GM19455 (cell line): ENCODE results near the gene NOS1AP.
"Not testable (repeated sequence)": the region's sequence is repeated elsewhere in the genome, so short reads cannot be mapped to it uniquely, and the experiment has no call there.

Experiments
- ATAC-seq: cut with Tn5 transposase; IDR thresholded peaks from one replicate; pipeline ENCODE4 v1.9.1; 2021; ENCODE audit not compliant: unreplicated experiment

Gene NOS1AP

DNA sequence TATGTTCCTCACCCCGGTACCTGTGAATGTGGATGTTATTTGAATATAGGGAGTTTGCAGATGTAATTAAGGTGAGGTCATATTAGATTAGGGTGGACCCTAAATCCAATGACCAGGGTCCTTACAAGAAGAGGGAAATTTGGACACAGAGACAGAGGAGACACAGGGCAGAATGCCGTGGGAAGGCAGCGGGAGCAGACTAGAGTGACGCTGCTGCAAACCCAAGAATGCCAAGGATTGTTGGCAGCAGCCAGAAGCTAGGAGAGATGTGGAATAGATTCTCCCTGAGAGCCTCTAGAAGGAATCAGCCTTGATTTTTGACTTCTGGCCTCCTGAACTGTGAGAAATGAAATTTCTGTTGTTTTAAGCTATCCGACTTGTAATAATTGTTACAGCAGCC, 253.5 kb downstream of the NOS1AP start:
- no peak for ATAC-seq

GRCh38 chr1:162324396-162324795, 254.9 kb downstream of the NOS1AP start:
- ATAC-seq, result no peak

GRCh38 chr1:162326559-162326958, 257.1 kb downstream of the NOS1AP start:
- ATAC-seq, result no peak

DNA sequence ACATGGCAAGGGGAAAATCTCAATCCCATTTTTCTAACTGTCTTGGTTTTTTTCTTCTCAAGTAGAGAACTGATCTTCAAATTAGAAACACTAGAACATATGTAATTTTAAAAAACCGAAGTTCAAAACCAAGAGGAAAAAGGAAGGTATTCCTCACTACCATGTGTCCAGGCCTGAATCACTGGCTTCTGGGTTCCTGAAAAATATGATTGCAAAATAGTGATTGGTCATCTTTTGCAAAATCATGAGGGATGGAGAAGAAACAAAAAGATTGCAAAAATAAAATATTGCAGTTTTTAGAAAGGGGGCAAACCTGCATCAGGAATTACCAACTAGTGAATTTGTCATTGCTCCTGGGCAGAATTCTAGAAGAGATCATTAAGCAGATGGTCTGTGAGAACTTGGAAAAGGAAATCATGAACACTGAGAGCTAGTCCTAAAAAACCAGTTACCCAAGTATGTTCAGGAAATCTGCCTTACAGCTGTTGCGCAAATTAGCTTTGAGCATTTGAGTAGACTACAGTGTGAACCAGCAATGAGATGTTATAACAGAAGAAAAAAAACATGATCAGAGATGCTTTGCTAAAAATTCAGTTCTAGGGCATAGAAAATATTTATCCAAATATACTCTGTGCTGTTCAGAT, 257.8 kb downstream of the NOS1AP start:
- ATAC-seq, result no peak

GRCh38 chr1:162327788-162328165, 258.3 kb downstream of the NOS1AP start:
- no peak for ATAC-seq

DNA sequence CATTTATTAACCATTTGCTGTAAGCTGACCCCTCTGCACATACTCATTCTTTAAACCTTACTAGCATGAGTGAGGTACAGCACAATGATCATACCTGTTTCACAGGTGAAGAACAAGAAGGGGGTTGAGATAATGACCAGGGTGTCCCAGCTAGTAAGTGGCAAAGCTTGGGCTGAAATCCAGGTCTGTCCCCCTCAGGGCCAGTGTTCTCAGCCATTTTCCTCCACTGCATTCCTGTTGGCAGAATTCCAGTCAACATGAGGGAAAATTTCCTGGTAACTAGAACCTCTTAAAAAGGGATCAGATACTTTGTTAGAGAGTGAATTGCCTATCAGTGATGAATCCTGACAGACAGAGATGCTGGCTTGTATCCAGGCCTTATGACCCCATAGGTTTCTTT, 259.0 kb downstream of the NOS1AP start:
- ATAC-seq, result no peak

DNA sequence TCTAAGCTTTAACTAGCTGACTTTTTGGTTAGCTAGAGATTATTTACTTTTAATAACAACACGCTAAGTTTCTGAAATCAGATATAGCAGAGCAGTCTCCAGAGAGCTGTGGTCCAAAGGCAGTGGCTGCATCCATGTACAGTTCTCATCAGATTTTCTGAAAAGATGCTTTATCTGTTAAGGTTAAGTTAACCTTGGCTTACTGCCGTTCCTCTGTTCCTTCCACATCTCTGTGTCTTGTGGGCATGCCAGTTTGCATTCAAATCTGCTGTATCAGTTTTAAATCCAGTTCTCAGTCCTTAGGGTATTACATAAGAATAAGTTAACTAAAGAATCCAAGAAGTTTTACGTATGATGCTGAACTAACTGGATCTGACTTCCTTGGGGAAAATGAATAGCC, 260.3 kb downstream of the NOS1AP start:
- ATAC-seq, result no peak

DNA sequence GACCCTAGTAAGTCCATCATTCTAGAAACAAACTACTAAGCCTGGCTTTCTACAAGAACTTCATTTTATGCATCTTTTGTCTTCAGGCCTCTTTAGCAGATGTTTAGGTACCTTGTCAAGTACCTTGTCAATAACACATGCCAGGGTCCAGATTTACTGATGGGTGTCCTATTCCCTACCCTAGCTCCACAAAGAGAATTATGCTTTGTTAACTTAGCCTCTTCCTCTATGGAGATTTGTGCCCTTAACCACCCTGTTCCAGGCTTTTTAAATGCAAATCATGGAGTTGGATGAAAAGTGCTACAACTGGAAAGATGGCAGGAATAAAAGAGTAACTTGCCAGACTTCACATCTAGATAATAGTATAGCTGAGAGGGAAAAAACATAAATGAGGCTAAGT, 264.5 kb downstream of the NOS1AP start:
- no peak for ATAC-seq

DNA sequence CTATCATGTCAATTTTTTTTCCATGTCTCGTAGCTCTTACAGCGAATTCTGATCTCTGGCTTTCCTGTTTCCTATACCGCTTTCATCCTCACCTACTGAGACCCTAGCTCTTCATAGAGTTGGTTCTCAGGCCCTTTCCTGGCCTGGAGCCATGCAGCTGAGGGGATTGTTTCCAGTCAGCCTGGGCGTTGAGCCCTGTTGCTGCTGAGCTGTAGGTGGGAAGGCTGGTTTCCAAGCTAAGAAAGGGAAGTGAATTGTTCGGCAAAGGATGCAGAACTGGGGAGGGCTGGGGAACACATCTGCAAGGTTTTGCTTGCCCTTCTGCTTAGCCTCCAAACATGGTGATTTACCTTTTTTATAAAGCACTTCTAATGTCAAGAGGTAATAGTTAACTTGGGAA, 265.6 kb downstream of the NOS1AP start:
- no peak for ATAC-seq

GRCh38 chr1:162336621-162337285, 267.3 kb downstream of the NOS1AP start:
- ATAC-seq, result no peak

- ATAC-seq, result no peak
Observed at GRCh38 chr1:162342452-162342983, 273.0 kb downstream of the NOS1AP start.

GRCh38 chr1:162343470-162343869, 274.0 kb downstream of the NOS1AP start:
- ATAC-seq, result no peak

- no peak for ATAC-seq
Observed at GRCh38 chr1:162347281-162347680, 277.8 kb downstream of the NOS1AP start.

- ATAC-seq, result no peak
Observed at GRCh38 chr1:162349635-162350330, 280.3 kb downstream of the NOS1AP start.

DNA sequence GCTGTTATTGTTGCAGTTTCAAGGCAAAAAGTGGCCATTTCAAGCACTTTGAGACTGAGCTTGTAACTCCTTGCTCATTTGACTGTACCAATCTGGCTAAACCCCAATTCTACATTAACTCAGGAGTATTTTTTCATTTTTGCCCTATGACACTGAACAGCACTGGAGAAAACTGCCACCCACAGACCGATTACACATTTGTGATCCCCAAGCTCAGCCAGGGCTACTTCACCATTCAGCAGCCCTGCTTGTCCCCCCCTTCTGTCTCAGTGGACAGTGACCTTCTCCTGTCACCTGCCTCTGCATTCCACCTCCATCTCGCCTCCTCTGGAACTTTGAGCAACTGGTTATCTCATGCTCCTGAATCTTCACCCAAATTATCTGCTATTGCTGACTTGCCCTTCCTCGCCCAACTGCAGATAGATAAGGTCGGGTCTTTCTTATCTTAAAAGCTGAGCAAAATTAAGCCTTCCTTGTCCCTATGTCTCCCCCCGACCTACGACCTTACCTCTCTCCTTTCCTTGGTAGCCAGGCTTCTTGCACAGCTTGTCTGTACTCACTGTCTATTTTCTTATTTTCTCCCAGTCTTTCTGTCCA, 281.9 kb downstream of the NOS1AP start:
- ATAC-seq, result no peak

GRCh38 chr1:162351874-162352273, 282.4 kb downstream of the NOS1AP start:
- not testable (repeated sequence) for ATAC-seq

- ATAC-seq, result no peak
Observed at GRCh38 chr1:162353078-162353477, 283.6 kb downstream of the NOS1AP start.

- ATAC-seq, result no peak
Observed at GRCh38 chr1:162353702-162354101, 284.2 kb downstream of the NOS1AP start.

GRCh38 chr1:162357681-162358266, 288.3 kb downstream of the NOS1AP start:
- no peak for ATAC-seq

GRCh38 chr1:162358928-162359327, 289.4 kb downstream of the NOS1AP start:
- no peak for ATAC-seq

GRCh38 chr1:162359523-162360236, 290.2 kb downstream of the NOS1AP start:
- ATAC-seq, result no peak
